Measurements from ENCODE around the gene MALL. TPM values are rescaled to one million over a fixed set of nuclear protein-coding genes. Genes with fewer than 3 reads are reported as not detected.
A peak's percentile ranks its signal among the peaks of the same experiment; 100 is the strongest.
"Not testable (repeated sequence)": the region's sequence is repeated elsewhere in the genome, so short reads cannot be mapped to it uniquely, and the experiment has no call there.

MALL gene
- total RNA-seq, 3 donors from 2014 or later: 170 to 672 (median 264) TPM

- H3K4me1 ChIP-seq (ENCODE audit: low read depth): peaks cover 44% of the 10 kb centered on the region
- no peak for TF ChIP-seq CTCF (IDR thresholded peaks at IDR 0.05)
- no peaks in the 10 kb centered on the region for H3K36me3 ChIP-seq (ENCODE audit: low read depth)
- H3K9me3 ChIP-seq: no peaks in the 10 kb centered on the region
- intact Hi-C loops (cut with DNase I, micrococcal nuclease): no loop called here
- peak; percentile 78 to 80 (median 79) for DNase-seq
- H3K4me3 ChIP-seq: no peak overlapping the region
- peak; percentile 54 for ATAC-seq
Measured at GRCh38 chr2:110103061-110103961, 12.3 kb downstream of the MALL start.

DNA sequence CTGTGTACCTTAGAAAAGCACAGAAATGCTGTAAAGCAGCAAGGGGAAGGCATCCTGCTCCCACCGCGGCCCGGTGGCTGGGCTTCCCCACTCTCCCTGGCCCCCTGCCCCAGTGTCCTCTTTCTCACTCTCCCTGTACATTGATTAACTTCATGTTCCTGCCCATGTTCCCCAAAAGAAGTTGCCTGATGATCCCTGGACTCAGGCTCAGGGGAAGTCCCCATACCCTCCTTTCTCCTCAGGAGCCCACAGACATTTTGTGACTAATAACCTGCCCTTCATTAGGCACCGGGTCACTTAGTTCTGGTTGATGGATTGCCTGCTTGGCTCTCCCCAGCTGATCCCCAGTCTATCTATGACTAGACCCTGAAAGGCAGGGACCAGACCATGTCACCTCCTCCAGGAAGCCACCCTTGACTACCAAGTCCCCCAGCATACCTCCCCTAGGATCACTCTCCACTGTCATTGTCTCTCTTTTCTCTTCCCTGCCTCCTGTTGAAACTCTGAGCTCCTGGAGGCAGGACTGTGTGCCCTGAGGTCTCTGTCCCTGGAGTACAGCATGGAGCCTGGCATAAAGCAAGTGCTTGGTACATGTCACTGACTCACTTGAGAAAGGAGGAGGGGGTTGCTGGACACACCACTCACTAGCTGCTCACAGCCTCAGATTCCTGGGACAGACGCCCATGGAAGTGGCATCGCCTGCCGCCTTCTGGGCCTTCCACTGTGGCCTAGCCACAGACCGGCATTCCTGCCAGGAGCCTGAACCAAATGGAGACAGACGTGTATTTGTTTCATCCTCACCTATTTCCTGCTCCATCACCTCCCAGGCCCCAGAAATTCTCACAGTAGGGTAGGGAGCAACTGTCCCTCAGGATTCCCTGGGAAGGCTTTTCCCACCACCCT, 13.5 kb downstream of the MALL start:
- ATAC-seq: no peak
- no peak overlapping the region for H3K4me3 ChIP-seq
- DNase-seq: peak in 2 of 3 donors; percentile 20 to 46
- TF ChIP-seq CTCF (IDR thresholded peaks at IDR 0.05): no peak
- H3K4me1 ChIP-seq (ENCODE audit: low read depth): peaks cover 39% of the 10 kb centered on the region
- H3K9me3 ChIP-seq: no peaks in the 10 kb centered on the region
- intact Hi-C loops (cut with DNase I, micrococcal nuclease): no loop called here
- no peaks in the 10 kb centered on the region for H3K36me3 ChIP-seq (ENCODE audit: low read depth)

GRCh38 chr2:110101280-110101844, 14.3 kb downstream of the MALL start:
- Histone ChIP-seq H3K4me3 (no peak overlapping the region), H3K9me3 (no peaks in the 10 kb centered on the region), H3K36me3 (ENCODE audit: low read depth) (no peaks in the 10 kb centered on the region), H3K4me1 (ENCODE audit: low read depth) (peaks cover 39% of the 10 kb centered on the region)
- intact Hi-C loops (cut with DNase I, micrococcal nuclease): no loop called here
- DNase-seq (peak; percentile 95 to 99 (median 97)), ATAC-seq (peak; percentile 84)
- TF ChIP-seq CTCF (IDR thresholded peaks at IDR 0.05): no peak

DNA sequence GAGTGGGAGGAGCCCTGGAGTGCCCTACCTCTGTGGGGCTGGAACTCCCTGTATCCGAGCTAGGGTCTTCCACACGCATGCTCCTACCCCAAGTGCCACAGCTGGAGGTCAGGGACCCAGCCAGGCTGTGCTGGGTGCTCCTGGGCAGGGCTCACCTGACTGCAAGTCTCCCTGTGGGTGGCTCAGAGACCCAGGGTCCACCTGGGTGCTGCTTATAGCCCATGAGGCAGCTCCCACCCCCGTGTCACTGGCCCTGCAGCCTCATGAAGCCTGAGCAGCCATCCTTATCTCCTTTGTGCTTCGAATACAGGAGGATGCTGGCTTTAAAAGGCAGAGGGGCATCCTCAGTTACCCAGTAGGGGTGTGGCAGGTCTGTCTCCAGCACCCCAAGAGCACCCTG, 14.7 kb downstream of the MALL start:
- H3K4me3 ChIP-seq; H3K36me3 ChIP-seq (ENCODE audit: low read depth); H3K9me3 ChIP-seq; intact Hi-C loops (cut with DNase I, micrococcal nuclease); ATAC-seq: not testable (repeated sequence)
- peak in 2 of 3 donors; percentile 46 to 53 for DNase-seq
- peaks cover 39% of the 10 kb centered on the region for H3K4me1 ChIP-seq (ENCODE audit: low read depth)

GRCh38 chr2:110100480-110100879, 15.1 kb downstream of the MALL start:
- no peaks in the 10 kb centered on the region for H3K36me3 ChIP-seq (ENCODE audit: low read depth)
- ATAC-seq: no peak
- peak in 2 of 3 donors; percentile 41 to 46 for DNase-seq
- intact Hi-C loops (cut with DNase I, micrococcal nuclease): no loop called here
- no peak for TF ChIP-seq CTCF (IDR thresholded peaks at IDR 0.05)
- H3K9me3 ChIP-seq: no peaks in the 10 kb centered on the region
- peaks cover 36% of the 10 kb centered on the region for H3K4me1 ChIP-seq (ENCODE audit: low read depth)
- H3K4me3 ChIP-seq: no peak overlapping the region
